Upper lobe of left lung (tissue), 4 donors: ENCODE measurements around the gene WDR83.

Experiments
- POLR2A ChIP-seq, 4 donors: fragments of 450-650 bp; IDR thresholded peaks; one replicate each; pipeline ENCODE4 v1.5.1; 2016 to 2017; ENCODE audit warnings: antibody characterized with exemption in 4 of 4, mild to moderate bottlenecking in 2 of 4
- TF ChIP-seq, protein P1 (sequence below), 6 experiments: fragments of 450-650 bp in 4 of 6; fragments of 200-600 bp in 2 of 6; sonication (generic) in 2 of 6; IDR thresholded peaks; one replicate each; pipeline ENCODE4 v1.5.1; 2016 to 2019; ENCODE audit warnings: antibody characterized with exemption in 6 of 6

DNA sequence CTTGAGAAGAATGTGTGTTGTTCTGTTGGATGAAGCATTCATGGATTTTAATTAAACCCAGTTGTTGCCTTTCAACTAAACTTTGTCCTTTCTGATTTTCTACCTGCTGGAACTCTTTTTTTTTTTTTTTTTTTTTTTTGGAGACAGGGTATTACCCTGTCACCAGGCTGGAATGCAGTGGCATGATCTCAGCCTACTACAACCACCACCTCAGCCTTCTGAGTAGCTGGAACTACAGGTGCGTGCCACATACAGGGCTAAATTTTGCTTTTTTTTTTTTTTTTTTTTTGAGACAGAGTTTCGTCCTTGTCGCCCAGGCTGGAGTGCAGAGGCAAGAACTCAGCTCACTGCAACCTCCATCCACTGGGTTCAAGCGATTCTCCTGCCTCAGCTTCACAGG is 49.0 kb upstream of the WDR83 start:
- no peak for TF ChIP-seq POLR2A (IDR thresholded peaks at IDR 0.05)
- TF ChIP-seq, protein P1, sequence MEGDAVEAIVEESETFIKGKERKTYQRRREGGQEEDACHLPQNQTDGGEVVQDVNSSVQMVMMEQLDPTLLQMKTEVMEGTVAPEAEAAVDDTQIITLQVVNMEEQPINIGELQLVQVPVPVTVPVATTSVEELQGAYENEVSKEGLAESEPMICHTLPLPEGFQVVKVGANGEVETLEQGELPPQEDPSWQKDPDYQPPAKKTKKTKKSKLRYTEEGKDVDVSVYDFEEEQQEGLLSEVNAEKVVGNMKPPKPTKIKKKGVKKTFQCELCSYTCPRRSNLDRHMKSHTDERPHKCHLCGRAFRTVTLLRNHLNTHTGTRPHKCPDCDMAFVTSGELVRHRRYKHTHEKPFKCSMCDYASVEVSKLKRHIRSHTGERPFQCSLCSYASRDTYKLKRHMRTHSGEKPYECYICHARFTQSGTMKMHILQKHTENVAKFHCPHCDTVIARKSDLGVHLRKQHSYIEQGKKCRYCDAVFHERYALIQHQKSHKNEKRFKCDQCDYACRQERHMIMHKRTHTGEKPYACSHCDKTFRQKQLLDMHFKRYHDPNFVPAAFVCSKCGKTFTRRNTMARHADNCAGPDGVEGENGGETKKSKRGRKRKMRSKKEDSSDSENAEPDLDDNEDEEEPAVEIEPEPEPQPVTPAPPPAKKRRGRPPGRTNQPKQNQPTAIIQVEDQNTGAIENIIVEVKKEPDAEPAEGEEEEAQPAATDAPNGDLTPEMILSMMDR (IDR thresholded peaks at IDR 0.05) = no peak
